HG03565 (cell line): ENCODE data around the gene NPAS2.

Experiments
- ATAC-seq: cut with Tn5 transposase; IDR thresholded peaks from one replicate; pipeline ENCODE4 v1.9.1; 2021; ENCODE audit warnings: mild to moderate bottlenecking, moderate library complexity; ENCODE audit not compliant: unreplicated experiment

The NPAS2 gene

DNA sequence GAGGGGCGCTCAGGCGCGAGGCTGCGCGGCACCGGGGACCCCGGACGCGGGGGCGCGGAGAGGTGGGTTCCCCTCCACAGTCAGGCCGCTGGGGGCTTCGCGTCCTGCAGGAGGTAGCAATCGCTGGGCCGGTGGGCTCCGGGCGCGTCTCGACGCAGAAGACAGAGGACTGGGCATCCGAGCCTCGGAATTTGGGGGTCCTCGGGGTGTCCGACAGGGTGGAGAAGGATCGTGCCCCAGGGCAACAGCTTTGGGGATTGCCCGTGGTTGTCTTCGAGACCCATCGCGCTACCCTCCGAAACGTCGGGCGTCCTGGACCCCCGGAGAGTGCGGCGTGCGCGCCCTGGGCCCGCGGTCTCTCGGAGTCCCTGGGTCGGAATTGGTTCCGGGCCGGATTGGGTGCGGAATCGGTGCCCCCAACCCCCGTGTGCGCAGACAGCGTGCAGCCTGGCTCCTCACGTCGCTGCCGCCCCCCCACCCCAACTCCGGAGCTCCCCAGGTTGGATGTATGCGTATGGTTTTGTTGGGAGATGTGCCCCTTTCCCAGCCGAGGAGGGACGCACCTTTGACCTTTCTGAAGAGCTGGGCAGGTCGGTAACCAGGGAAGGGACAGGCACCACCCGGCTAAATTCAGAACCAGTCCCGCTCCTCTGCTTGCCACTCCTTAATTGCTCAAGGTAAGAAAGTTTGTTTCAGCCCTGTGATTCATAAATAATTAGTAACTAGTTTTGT is 750 bp downstream of the NPAS2 start:
- no peak for ATAC-seq

DNA sequence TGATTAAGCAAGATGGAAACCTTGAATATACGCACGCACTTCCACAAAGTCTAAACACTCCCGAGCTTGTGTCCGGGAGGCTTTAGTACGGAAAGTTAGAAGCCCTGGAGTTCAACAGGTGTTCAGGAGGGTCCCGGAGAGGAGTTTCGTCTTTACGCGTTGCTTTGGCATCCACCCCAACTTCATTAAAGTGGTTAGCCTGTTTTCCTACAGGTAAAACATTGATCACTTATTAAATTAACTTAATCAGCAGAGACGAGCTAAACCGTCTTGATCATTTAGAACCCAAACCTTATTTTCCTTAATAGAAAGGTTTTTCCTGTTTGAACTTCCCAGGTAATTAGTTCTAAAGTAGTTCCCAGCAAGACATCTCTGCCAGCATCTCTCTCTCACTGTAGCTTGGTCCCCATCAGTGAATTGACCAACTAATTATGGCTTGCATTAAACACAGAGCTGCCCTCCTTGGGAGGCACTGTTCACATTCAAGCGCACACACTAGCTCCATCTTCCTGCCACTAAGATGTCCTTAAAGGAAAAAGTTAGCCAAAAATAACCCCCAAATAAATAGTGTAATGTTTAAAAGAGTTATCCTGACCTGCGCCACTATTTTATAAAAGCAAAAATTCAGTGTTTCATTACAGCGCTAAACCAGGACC is 1.4 kb downstream of the NPAS2 start:
- ATAC-seq: no peak

DNA sequence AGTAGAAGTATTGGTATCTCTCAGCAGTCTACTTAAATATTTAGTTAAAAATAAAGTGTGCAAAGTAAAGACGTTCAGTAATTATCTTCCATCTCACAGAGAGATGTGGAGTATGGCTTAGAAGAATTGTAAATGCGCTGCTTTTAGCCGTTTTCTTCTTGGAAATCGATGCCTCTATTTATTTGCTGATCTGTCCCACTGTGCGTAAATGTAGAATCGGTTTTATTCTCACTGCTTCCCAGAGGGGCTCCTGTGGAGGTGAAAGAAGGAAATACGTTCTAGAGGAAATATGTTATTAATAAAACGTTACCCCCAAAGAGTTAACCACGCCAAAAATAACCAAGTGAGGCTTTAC is 1.9 kb downstream of the NPAS2 start:
- no peak for ATAC-seq

DNA sequence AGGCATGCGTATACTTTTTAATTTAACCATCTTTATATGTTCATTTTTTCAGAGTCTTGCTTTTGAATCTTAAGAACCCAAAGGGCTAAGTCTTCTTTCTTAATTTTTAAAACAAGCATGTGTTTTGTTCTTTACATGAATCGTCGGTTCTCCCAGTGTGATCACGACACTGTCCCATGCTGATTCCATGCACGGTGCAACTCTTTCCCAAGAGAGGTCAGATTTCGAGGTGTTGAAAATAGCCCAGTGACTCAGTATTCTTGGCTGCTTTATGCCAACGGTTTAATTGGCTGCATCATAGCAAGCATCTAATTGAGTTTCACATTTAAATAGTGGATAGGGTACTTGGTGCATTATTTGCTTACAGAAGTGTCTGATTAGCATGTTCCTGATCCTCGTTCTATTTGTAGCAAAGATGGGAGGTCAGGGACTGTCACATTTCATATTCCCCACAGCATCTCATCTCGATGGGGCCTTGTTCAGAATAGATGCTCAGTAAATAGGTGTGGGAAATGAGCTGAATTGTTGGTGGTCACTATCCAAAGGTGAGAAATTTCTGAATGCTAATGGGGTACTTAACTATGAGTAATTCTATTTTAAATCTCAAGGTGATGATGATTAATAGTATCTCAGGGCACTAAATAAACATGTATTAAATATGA is 2.8 kb downstream of the NPAS2 start:
- ATAC-seq: no peak

- no peak for ATAC-seq
Measured at GRCh38 chr2:100823665-100824438, 3.9 kb downstream of the NPAS2 start.

DNA sequence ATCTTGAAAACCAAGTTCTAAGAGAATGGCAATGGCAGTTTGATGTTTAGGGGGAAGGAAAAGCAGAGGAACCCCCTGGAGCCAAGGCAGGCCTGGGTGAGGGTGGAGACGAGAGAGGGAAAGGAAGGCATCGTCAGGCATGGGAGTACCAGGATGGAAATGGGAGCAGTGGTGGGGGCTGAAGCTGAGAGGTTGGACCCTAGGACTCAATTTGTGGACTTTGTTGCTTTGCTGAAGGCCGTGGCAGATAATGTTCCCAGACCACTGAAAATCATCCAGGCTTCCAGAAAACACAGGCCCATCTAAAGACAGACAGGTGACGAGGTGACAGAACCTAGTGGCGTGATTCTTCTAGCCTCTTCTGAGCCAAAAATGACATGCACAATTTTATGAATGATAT is 4.9 kb downstream of the NPAS2 start:
- ATAC-seq: no peak

DNA sequence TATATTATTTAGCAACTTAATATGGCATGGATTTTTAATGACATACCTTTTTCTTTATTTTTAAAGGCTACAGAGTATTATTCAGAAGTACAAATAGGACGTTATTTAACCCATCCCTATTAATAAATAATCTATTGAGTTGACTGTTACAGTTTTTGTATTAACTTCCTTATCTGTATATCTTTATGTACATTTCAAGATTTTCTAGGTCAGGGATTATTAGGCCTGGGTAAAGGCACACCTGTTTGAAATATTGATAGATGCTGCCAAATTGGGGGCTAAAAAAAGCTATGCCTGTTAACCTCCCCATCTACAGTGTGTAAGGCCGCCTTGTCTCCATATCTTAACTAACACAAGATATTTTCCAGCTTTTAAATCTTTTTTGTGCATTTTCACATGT is 6.6 kb downstream of the NPAS2 start:
- no peak for ATAC-seq

DNA sequence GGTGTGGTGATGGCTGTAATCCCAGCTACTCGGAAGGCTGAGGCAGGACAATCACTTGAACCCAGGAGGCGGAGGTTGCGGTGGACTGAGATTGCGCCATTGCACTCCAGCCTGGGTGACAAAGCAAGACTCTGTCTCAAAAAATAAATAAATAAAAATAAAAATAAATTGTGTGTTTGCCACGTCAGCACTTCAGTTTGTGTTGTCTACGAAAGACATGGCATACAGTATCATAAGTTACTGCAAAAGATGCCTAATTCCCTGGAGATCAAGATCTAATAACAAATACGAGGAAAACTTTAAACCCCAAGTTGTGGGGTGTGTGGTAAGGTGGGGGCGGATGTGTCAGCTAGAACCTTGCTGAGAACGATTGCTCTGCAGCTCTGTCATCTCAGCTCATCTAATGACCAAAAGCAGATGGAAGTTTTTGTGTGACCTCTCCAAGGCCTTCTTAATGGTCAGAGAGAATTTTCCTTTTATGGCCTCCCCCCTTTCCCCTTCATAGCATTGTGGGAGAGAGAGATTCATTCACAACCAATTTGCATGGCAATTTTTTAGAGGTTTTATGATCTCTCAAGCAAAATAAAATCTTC is 11.3 kb downstream of the NPAS2 start:
- ATAC-seq: no peak

DNA sequence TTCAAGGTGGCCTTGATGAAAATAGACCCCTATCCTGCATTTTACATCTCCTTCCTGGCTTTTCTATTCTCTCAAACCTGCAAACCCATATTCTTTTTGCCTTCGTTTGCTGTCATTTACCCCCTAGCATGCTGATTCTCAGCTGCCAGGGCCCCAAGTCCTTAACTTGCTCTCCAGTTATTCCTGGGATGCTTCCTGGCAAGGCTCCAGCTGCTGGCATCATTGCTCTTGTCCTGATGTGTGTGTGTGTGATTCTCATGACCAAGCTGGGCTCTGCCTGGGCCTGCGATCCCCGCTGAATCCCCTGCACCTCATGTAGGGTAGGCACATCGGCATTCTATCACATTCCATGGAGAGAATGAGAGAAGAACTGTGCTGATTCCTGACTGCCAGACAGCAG is 11.9 kb downstream of the NPAS2 start:
- ATAC-seq: no peak

- no peak for ATAC-seq
Measured at GRCh38 chr2:100832885-100833284, 12.9 kb downstream of the NPAS2 start.

- ATAC-seq: no peak
Measured at GRCh38 chr2:100833331-100833730, 13.4 kb downstream of the NPAS2 start.

DNA sequence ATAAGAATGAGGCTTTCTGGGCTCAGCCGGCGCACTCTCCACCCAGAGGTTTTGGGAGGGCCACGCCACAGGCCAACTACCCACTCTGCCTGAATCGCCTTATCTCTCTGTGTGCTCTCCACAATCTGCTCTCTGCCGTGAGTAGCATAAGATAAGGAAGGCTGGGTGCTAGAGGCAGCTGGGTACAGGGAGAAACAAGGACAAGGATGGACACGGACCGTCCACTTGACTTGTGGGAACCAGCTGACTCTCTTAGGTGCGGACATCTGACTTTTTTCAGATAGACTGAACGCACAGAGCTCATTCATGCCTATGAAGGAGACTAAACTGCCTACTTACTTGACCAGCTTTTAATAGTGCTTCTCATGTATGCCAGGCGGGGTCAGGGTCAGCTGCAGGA is 14.3 kb downstream of the NPAS2 start:
- ATAC-seq: no peak

DNA sequence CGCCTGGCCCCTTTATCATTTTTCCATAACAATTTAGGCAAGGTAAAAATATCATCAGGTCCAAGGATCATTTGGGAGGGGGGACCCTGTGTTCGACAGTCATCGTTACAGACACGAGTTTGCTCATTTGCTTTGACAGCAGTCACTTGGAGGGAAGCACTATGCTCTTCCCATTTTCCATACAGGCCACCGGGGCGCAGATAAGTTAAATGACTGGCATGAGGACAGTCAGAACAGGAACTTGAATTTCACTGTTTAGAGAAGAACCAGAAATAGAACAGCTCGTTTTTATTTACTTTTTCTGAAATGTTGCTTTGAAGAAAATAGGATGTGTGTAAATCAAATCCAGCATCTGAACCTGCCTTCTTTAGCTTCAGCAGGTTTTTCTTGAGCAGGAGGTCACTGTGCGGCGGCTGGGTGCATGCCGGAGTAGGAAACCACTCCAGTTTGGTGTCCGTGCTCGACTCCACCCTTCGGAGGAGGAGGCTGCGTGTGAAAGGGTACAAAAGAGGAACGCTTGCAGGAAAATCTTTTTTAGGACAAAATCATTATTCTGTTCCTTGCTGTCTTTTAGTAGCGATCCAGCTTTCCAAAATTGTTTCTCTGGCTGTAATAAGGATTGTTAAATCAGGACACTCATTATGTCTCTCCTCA is 15.2 kb downstream of the NPAS2 start:
- ATAC-seq: no peak

GRCh38 chr2:100840519-100840918 is 20.6 kb downstream of the NPAS2 start:
- ATAC-seq: no peak

DNA sequence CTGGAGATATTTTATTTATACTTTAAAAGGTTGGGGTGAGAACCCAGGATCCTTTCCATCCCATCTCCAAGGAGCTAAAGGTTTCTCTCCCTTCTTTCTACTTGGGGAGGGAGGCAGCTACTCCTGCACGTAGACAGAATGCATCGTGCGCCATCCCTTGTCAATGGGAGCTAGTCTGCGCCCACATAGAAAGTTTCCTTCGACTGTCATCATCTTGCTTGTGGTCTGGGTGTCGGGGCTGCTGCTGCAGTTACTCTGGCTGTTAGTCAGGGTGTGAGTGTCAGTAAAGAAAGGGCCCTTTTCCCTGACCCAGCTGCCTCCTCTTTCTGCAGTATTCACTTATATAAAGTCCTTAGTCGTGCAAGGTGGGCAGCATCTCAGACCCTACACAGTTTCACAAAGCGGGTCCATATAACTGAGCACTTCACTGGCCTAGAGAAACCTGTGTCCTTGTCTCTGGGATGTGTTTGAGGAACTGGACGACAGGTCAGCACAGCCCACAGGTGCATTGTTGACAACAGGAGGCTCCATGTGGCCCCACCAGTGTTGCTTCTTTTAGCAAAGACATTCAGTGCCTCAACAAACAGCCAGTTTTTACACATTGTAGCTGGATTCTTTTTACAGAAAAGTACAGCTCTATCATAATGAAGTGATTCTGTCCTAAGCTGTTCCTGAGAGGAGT is 22.4 kb downstream of the NPAS2 start:
- no peak for ATAC-seq

- ATAC-seq: no peak
Measured at GRCh38 chr2:100844514-100844913, 24.6 kb downstream of the NPAS2 start.

GRCh38 chr2:100845141-100845991 is 25.4 kb downstream of the NPAS2 start:
- ATAC-seq: no peak

DNA sequence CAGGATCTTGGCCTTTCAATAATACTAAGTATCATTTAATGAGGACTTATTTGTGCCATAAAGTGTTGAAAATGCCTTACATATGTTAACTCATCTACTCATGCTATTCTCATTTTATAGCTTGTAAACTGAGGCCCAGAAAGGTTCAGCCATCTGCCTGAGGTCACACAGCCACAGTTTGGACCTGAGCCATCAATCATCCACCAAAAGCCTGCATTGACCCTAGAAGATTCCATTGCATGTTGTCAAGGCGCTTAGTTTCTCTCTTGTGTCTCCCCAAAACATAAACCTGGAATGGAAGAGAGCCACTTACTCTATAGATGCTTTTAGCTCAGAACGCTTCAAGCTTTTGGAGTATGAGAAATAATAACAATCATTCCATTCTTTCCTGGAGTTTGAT is 26.8 kb downstream of the NPAS2 start:
- no peak for ATAC-seq

- ATAC-seq: no peak
Measured at GRCh38 chr2:100852447-100852846, 32.5 kb downstream of the NPAS2 start.
